Effector memory CD4-positive, alpha-beta T cell (primary cell): ENCODE data around the gene LIN7C.

Experiments used
- DNase-seq, 3 donors: peaks; one replicate each; pipeline ENCODE4 v3.0.0-alpha.2; 2020
- H3K27ac ChIP-seq: 2 replicates; pipeline ENCODE4 v1.7.0; 2013; ENCODE audit warnings: mild to moderate bottlenecking, low read length, moderate library complexity; ENCODE audit not compliant: insufficient read depth, poor library complexity, severe bottlenecking
- H3K27me3 ChIP-seq: replicated peaks from 2 replicates; pipeline ENCODE4 v1.7.0; 2013; ENCODE audit warnings: mild to moderate bottlenecking, low read length; ENCODE audit not compliant: insufficient read depth, control insufficient read depth, poor library complexity, severe bottlenecking
- H3K36me3 ChIP-seq: 2 replicates; pipeline ENCODE4 v1.7.0; 2013; ENCODE audit warnings: mild to moderate bottlenecking, low read length, moderate library complexity; ENCODE audit not compliant: control insufficient read depth, insufficient read depth
- H3K4me1 ChIP-seq: 2 replicates; pipeline ENCODE4 v1.7.0; 2013; ENCODE audit warnings: low read length, mild to moderate bottlenecking; ENCODE audit not compliant: control insufficient read depth, insufficient read depth, poor library complexity, severe bottlenecking
- H3K4me3 ChIP-seq: 2 replicates; pipeline ENCODE4 v1.7.0; 2013; ENCODE audit warnings: low read length, low read depth, mild to moderate bottlenecking; ENCODE audit not compliant: insufficient read depth, poor library complexity, severe bottlenecking
- H3K9me3 ChIP-seq: 2 replicates; pipeline ENCODE4 v1.7.0; 2013; ENCODE audit warnings: mild to moderate bottlenecking, low read length, moderate library complexity; ENCODE audit not compliant: control insufficient read depth

The LIN7C gene

DNA sequence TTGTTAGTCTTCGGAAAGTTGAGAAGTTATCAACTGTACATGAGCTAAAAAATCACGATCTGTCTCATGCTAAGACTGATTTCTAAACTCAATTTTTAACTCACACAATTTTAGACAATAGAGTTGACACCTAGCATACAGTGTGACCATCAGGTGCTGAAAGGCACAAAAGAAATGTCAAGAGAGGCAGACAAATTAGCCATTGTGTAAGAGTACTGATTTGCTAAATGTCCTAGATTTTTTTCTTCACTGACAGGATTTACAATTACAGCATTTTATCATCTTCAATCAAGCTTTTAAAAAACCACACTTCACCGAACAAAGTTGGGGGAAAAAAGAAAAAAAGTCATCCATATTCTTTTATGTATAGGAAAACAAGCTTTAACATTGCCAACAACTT, 40.9 kb downstream of the LIN7C start:
- no peak overlapping the region for H3K27ac ChIP-seq
- H3K36me3 ChIP-seq = no peaks in the 10 kb centered on the region
- DNase-seq = no peak
- no peaks in the 10 kb centered on the region for H3K4me1 ChIP-seq
- H3K27me3 ChIP-seq = no peaks in the 10 kb centered on the region
- H3K9me3 ChIP-seq = no peaks in the 10 kb centered on the region
- H3K4me3 ChIP-seq = no peak overlapping the region

DNA sequence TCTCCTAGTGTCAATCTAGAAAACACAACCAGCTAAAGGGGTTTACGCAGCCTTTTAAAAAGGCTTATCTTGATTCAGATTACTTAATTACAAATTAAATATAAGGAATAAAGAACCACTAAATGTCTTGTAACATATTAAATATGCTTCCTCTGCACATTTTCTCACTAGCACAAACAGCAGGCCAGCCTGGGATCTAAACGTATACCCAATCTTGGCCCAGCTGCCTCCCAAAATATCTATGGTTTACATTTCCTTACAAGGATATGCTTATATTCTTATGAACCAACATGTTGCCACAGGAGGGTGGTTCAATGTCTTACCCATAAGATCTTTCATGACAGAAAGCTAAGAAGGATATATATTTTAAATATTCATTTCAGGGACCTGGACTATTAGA, 41.7 kb downstream of the LIN7C start:
- H3K27ac ChIP-seq = no peak overlapping the region
- no peaks in the 10 kb centered on the region for H3K36me3 ChIP-seq
- DNase-seq = no peak
- no peak overlapping the region for H3K4me3 ChIP-seq
- no peaks in the 10 kb centered on the region for H3K27me3 ChIP-seq
- no peaks in the 10 kb centered on the region for H3K9me3 ChIP-seq
- no peaks in the 10 kb centered on the region for H3K4me1 ChIP-seq

DNA sequence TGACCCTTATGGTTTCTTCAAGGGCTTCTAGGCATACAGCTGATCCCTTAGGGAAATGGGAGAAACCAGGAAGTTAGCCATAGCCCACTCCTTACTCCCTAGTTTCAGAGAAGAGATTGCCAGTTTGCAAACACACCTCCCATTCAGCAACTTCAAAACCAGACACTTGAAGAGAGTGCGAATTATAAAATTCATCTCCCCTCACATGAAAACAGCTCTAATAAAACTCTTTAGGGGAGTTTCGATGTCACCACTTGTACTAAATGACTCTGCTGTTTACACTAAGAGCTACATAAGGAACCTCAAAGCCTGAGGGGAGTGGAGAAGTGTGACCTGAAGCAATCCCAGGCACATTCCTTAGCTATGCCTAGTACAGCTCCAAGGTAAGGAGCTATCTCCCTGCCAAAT, 42.3 kb downstream of the LIN7C start:
- Histone ChIP-seq H3K9me3 (no peaks in the 10 kb centered on the region), H3K36me3 (no peaks in the 10 kb centered on the region), H3K27me3 (no peaks in the 10 kb centered on the region), H3K4me3 (no peak overlapping the region), H3K4me1 (no peaks in the 10 kb centered on the region), H3K27ac (no peak overlapping the region)
- no peak for DNase-seq

DNA sequence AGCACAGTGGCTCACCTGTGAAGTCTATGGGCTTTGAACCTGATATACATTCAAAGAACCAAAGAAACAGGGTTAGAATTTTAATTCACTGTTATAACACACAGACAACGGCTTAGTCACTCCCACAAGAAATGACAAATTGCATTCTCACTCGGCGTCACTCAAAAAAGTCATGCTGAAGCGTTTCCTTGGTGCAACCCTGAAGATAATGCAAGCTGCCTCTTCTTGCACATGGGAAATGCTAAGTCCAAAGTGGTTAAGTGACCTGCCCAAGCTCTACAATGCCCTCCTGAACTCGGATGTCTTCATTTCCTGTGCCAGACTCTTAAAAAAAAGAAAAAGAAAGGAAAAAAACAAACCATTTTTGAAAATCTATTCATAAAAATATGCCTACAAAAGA, 44.0 kb downstream of the LIN7C start:
- H3K27me3 ChIP-seq = no peaks in the 10 kb centered on the region
- DNase-seq = no peak
- no peak overlapping the region for H3K27ac ChIP-seq

DNA sequence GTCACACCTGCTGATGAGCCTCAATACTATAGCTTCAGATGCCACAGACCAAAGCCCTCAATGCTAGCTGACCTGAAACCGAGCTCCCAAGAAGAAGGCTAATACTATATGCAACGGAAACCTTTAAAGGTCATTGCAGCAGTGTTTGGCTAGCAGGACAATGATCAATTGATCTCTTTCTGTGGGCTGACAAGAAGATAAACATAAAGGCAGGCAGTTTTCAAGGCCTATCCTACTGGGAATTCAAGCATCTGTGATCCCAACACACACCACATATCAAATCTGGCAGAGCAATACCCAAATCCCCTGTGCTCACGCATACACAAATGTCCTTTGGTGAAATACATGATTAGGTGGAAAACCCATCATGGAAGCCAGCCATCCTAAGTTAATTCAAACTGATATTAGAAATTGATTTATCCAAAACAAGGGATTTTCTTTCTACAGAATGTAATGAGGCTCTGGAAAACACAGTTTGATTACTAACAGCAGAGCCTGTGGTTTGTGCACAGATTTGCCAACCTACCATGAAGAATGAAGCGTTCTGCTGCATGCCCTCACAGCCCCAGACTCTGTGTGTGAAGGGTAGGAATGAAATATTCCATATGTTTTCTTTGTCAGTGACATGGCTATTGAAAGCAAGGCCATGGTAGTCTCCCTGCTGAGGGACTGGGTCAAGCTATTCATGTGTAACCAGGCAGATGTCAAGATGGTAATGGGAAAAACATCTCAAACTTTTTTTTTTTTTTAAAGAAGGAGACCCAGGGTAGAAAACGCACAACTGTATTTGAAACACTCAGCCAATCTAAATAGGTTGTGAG, 46.2 kb downstream of the LIN7C start:
- Histone ChIP-seq H3K4me1 (no peaks in the 10 kb centered on the region), H3K36me3 (no peaks in the 10 kb centered on the region), H3K27ac (no peak overlapping the region), H3K4me3 (no peak overlapping the region), H3K27me3 (no peaks in the 10 kb centered on the region), H3K9me3 (no peaks in the 10 kb centered on the region)
- DNase-seq = no peak

More for the DNA sequence above, 44.0 kb downstream of the LIN7C start:
- no peaks in the 10 kb centered on the region for H3K36me3 ChIP-seq
- H3K9me3 ChIP-seq = no peaks in the 10 kb centered on the region
- H3K4me1 ChIP-seq = no peaks in the 10 kb centered on the region
- H3K4me3 ChIP-seq = no peak overlapping the region

DNA sequence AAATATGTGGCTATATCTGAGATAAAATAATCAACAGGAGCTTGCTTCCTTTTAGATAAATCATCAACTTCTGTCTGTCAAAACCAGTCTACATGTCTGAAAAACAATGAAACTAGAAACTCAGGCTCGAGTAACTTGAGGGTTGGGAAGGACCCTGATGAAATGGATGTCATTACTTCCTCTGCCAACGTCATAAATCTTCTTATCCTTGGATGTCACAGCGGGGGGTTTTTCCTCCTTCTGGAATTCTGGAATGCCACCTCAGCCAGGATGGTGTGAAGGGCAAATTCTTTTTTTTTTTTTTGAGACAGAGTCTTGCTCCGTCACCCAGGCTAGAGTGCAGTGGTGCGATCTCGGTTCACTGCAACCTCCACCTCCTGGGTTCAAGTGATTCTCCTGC, 47.4 kb downstream of the LIN7C start:
- no peak overlapping the region for H3K27ac ChIP-seq
- H3K9me3 ChIP-seq = no peaks in the 10 kb centered on the region
- H3K36me3 ChIP-seq = no peaks in the 10 kb centered on the region
- DNase-seq = no peak
- H3K4me1 ChIP-seq = no peaks in the 10 kb centered on the region
- no peak overlapping the region for H3K4me3 ChIP-seq
- H3K27me3 ChIP-seq = no peaks in the 10 kb centered on the region

DNA sequence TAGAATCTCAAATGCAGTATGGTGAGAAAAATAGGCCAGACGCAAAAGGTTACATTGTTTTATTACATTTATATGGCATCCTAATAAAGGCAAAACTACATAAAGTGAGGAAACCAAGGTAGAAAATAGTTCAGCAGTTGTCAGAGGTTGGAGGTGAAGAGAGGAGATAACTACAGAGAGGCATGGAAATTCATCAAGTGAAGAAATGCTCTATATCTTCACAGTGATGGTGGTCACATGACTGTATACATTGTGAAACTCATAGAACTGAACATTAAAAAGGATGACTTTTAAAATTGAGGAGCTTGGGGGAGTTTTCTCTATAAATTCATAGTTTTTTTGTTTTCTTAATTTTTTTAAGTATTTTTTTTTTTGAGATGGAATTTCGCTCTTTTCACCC, 48.4 kb downstream of the LIN7C start:
- H3K9me3 ChIP-seq = no peaks in the 10 kb centered on the region
- no peaks in the 10 kb centered on the region for H3K27me3 ChIP-seq
- H3K4me1 ChIP-seq = no peaks in the 10 kb centered on the region
- DNase-seq = no peak
- H3K36me3 ChIP-seq = no peaks in the 10 kb centered on the region
- no peak overlapping the region for H3K27ac ChIP-seq
- H3K4me3 ChIP-seq = no peak overlapping the region

DNA sequence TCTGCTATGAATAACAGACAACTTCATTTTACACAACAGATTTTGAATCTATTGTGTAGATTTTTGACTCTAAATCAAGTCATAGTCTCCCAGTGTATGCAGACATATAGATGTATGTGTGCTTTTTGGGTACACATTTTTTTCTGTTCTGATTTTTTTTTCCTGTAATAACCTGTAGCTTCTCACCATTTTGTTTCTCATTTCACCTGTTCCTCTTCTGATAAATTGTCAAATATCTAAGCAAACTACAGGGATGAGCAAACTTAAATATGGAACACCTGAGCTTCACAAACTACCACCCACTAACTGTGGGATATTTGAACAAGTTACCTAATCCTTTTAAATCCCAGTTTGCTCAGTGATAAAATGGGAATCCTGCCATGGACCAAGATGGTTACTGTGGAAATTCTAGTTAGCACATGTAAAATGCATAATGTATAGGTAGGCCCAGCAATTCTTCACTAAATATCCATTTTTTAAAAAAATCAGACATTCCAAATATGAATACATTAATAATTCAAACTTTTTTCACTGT, 49.7 kb downstream of the LIN7C start:
- no peaks in the 10 kb centered on the region for H3K36me3 ChIP-seq
- H3K27me3 ChIP-seq = no peaks in the 10 kb centered on the region
- H3K27ac ChIP-seq = no peak overlapping the region
- no peaks in the 10 kb centered on the region for H3K4me1 ChIP-seq
- no peak overlapping the region for H3K4me3 ChIP-seq
- DNase-seq = no peak
- no peaks in the 10 kb centered on the region for H3K9me3 ChIP-seq

DNA sequence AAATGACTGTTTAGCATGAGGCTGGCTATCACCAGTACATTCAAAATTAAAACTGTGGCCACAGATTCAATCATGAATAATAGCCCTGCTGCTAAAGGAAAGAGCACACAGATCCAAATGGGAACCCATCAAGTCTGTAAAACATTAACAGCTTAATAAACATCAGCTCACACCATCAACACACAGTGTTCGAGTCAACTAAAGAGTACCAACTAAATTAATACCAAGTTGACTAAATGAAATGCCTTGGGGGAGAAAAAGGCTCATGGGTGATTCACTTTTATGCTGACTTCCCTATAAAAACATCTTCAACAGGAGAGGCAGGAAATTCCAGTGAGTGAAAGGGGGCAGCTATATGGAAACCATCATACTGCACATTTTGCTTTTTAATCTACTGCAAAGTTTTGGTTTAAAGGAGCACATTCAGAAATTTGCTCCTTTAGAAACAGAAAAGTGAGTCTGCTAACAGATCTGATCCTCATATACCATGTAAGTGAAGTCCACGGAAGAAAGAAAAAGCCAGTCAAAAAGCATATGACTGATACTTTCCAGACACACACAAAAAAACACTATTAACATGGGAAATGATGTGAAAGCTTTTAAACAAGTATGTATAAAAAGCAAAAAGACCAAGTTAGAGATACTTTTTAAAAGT, 50.3 kb downstream of the LIN7C start:
- Histone ChIP-seq H3K4me1 (no peaks in the 10 kb centered on the region), H3K27me3 (no peaks in the 10 kb centered on the region), H3K4me3 (no peak overlapping the region), H3K27ac (no peak overlapping the region), H3K9me3 (no peaks in the 10 kb centered on the region), H3K36me3 (no peaks in the 10 kb centered on the region)
- DNase-seq = no peak

DNA sequence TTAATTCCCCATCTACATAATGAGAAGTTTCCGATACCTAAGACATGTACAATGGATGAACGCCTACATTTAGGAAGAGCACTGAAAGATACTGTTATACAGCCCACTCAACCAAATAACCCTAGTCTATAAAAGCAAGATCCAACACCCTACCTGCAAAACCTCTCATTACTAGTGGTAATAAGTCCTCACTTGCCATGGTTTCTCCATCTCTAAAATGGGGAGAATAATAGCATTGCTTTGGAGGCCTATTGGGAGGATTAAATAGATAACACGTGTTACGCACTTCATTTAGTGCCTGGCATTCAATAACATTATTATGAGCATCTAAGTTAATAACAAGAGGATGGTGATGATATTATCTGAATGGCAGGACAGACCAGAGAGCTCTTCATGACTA, 50.9 kb downstream of the LIN7C start:
- Histone ChIP-seq H3K27ac (no peak overlapping the region), H3K9me3 (no peaks in the 10 kb centered on the region), H3K36me3 (no peaks in the 10 kb centered on the region), H3K27me3 (no peaks in the 10 kb centered on the region), H3K4me1 (no peaks in the 10 kb centered on the region), H3K4me3 (no peak overlapping the region)
- no peak for DNase-seq
